H1 (cell line): ENCODE measurements around the gene ADIRF. TPM values are rescaled to one million over a fixed set of nuclear protein-coding genes. Genes with fewer than 3 reads are reported as not detected.

ENCODE experiments used
- CTCF ChIA-PET: fragments of 300-600 bp; sonication (Branson Sonifier 250); formaldehyde crosslinking; loops from one replicate; lab custom pipeline; 2021; ENCODE audit not compliant: partially characterized antibody; lab: Charles Lee
- POLR2A ChIA-PET: fragments of 300-600 bp; sonication (Branson Sonifier 250); formaldehyde crosslinking; loops from one replicate; lab custom pipeline; 2021; ENCODE audit warnings: inconsistent platforms; ENCODE audit not compliant: partially characterized antibody; lab: Charles Lee
- DNase-seq, 2 experiments: peaks; one replicate each; pipeline versions ENCODE4 v3.0.0 to v3.0.0-alpha.2; 2010 to 2022; ENCODE audit warnings: low spot score in 2 of 2, low read depth in 1 of 2, mixed read lengths in 1 of 2
- FAIRE-seq: peaks from 2 replicates; lab custom pipeline; 2011; peaks lifted over from hg19 to GRCh38; lab: Jason Lieb, UNC
- H2AFZ ChIP-seq: 2 replicates; pipeline ENCODE4 v1.8.1; 2012; ENCODE audit warnings: low read length, inconsistent platforms
- H2AK5ac ChIP-seq: 2 replicates; pipeline ENCODE4 v1.6.1; 2013; ENCODE audit warnings: low read depth, low read length
- H2BK120ac ChIP-seq: replicated peaks from 2 replicates; pipeline ENCODE3; 2013; ENCODE audit warnings: low read depth, low read length, inconsistent platforms
- H2BK12ac ChIP-seq: 2 replicates; pipeline ENCODE4 v1.6.1; 2013; ENCODE audit warnings: low read depth, low read length
- H2BK15ac ChIP-seq: 2 replicates; pipeline ENCODE4 v1.6.1; 2013; ENCODE audit warnings: low read length
- H2BK20ac ChIP-seq: 2 replicates; pipeline ENCODE4 v1.6.1; 2013; ENCODE audit warnings: low read length
- H2BK5ac ChIP-seq: 2 replicates; pipeline ENCODE4 v1.6.1; 2013; ENCODE audit warnings: low read depth, low read length
- H3K14ac ChIP-seq: 2 replicates; pipeline ENCODE4 v1.6.1; 2013; ENCODE audit warnings: inconsistent platforms; ENCODE audit not compliant: insufficient read length
- H3K18ac ChIP-seq: 2 replicates; pipeline ENCODE4 v1.6.1; 2013; ENCODE audit warnings: low read length; ENCODE audit errors: extremely low read depth
- H3K23ac ChIP-seq: 2 replicates; pipeline ENCODE4 v1.6.1; 2013; ENCODE audit warnings: inconsistent platforms; ENCODE audit not compliant: insufficient read length
- H3K23me2 ChIP-seq: 2 replicates; pipeline ENCODE4 v1.6.1; 2013; ENCODE audit warnings: low read depth, low read length
- H3K27ac ChIP-seq: 2 replicates; pipeline ENCODE4 v1.6.1; 2011; ENCODE audit warnings: low read depth, low read length, inconsistent platforms
- H3K27me3 ChIP-seq, 4 experiments: replicated peaks in 1 of 4; 1 replicate in 1 of 4; 2 replicates in 3 of 4; pipeline versions ENCODE4 v1.6.1 to v1.8.1; 2011 to 2013; ENCODE audit warnings: low read length in 3 of 4, mild to moderate bottlenecking in 3 of 4, inconsistent platforms in 2 of 4, mixed read lengths in 2 of 4, moderate library complexity in 1 of 4; ENCODE audit not compliant: control insufficient read depth in 3 of 4, insufficient read depth in 3 of 4; ENCODE audit errors: extremely low read depth in 1 of 4
- H3K36me3 ChIP-seq, 4 experiments: 2 replicates each; pipeline versions ENCODE4 v1.6.1 to v1.8.1; 2011 to 2013; ENCODE audit warnings: mild to moderate bottlenecking in 4 of 4, low read length in 3 of 4, moderate library complexity in 2 of 4, control low read depth in 1 of 4, inconsistent platforms in 1 of 4; ENCODE audit not compliant: insufficient read depth in 4 of 4, control insufficient read depth in 2 of 4
- H3K4ac ChIP-seq: replicated peaks from 2 replicates; pipeline ENCODE3; 2013; ENCODE audit warnings: low read length, low read depth, mixed read lengths, inconsistent platforms; ENCODE audit not compliant: insufficient read length
- H3K4me1 ChIP-seq, 4 experiments: replicated peaks in 1 of 4; 1 replicate in 1 of 4; 2 replicates in 3 of 4; pipeline versions ENCODE4 v1.6.1 to v1.8.1; 2011 to 2013; ENCODE audit warnings: low read length in 3 of 4, inconsistent platforms in 2 of 4, mixed read lengths in 1 of 4; ENCODE audit not compliant: insufficient read depth in 4 of 4, control insufficient read depth in 3 of 4
- H3K4me2 ChIP-seq, 2 experiments: 2 replicates each; pipeline versions ENCODE4 v1.6.1 to v1.8.1; 2011 to 2013; ENCODE audit warnings: low read depth in 2 of 2, low read length in 2 of 2, control low read depth in 1 of 2, inconsistent platforms in 1 of 2, mild to moderate bottlenecking in 1 of 2; ENCODE audit not compliant: insufficient read depth in 1 of 2
- H3K4me3 ChIP-seq, 4 experiments: fragments of 200-600, 300-600 bp in 1 of 4; sonication (generic), shearing (Covaris generic), sonication (Bioruptor Twin) in 1 of 4; 2 replicates each; pipeline versions ENCODE4 v1.5.1 to v1.8.1; 2011 to 2016; ENCODE audit warnings: low read length in 4 of 4, low read depth in 3 of 4, control low read depth in 2 of 4, inconsistent platforms in 2 of 4, mild to moderate bottlenecking in 2 of 4, mixed read lengths in 1 of 4, moderate library complexity in 1 of 4; ENCODE audit not compliant: insufficient read depth in 2 of 4; ENCODE audit errors: extremely low read depth in 1 of 4
- H3K56ac ChIP-seq: replicated peaks from 2 replicates; pipeline ENCODE3; 2013; ENCODE audit warnings: low read depth, mild to moderate bottlenecking, mixed read lengths, low read length, inconsistent platforms; ENCODE audit not compliant: insufficient read length
- H3K79me1 ChIP-seq: 2 replicates; pipeline ENCODE4 v1.6.1; 2013; ENCODE audit warnings: low read depth, low read length, control low read depth
- H3K79me2 ChIP-seq, 2 experiments: 2 replicates each; pipeline versions ENCODE4 v1.6.1 to v1.8.1; 2012 to 2013; ENCODE audit warnings: low read length in 2 of 2, mild to moderate bottlenecking in 2 of 2, inconsistent platforms in 1 of 2; ENCODE audit not compliant: insufficient read depth in 2 of 2, control insufficient read depth in 1 of 2
- H3K9ac ChIP-seq, 4 experiments: replicated peaks in 1 of 4; 1 replicate in 1 of 4; 2 replicates in 3 of 4; pipeline versions ENCODE4 v1.6.1 to v1.8.1; 2011 to 2013; ENCODE audit warnings: low read depth in 3 of 4, low read length in 3 of 4, control low read depth in 2 of 4, mild to moderate bottlenecking in 2 of 4, moderate library complexity in 2 of 4, inconsistent platforms in 1 of 4; ENCODE audit errors: extremely low read depth in 1 of 4
- H3K9me3 ChIP-seq, 2 experiments: 2 replicates each; pipeline versions ENCODE4 v1.6.1 to v1.8.1; 2012 to 2013; ENCODE audit warnings: mild to moderate bottlenecking in 2 of 2, moderate library complexity in 2 of 2, control low read depth in 1 of 2, inconsistent platforms in 1 of 2, low read depth in 1 of 2, low read length in 1 of 2, mixed read lengths in 1 of 2; ENCODE audit not compliant: insufficient read depth in 2 of 2
- H4K20me1 ChIP-seq, 2 experiments: replicated peaks in 1 of 2; 2 replicates each; pipeline versions ENCODE3 to v1.8.1; 2011 to 2013; ENCODE audit warnings: inconsistent platforms in 2 of 2, low read length in 2 of 2, mild to moderate bottlenecking in 1 of 2; ENCODE audit not compliant: insufficient read depth in 2 of 2, control insufficient read depth in 1 of 2
- H4K5ac ChIP-seq: 2 replicates; pipeline ENCODE4 v1.6.1; 2013; ENCODE audit warnings: low read length, low read depth, mixed read lengths, inconsistent platforms; ENCODE audit not compliant: insufficient read length
- H4K8ac ChIP-seq: 2 replicates; pipeline ENCODE4 v1.8.0; 2013; ENCODE audit warnings: mild to moderate bottlenecking, moderate library complexity, low read length, inconsistent platforms; ENCODE audit not compliant: insufficient read depth; ENCODE audit errors: extremely low read depth
- H4K91ac ChIP-seq: replicated peaks from 2 replicates; pipeline ENCODE3; 2013; ENCODE audit warnings: low read length, mixed read lengths, inconsistent platforms; ENCODE audit not compliant: insufficient read length
- ATF2 ChIP-seq: IDR thresholded peaks from 2 replicates; pipeline ENCODE4 v1.6.1; 2012; ENCODE audit warnings: low read length, inconsistent platforms
- CHD2 ChIP-seq: IDR thresholded peaks from 2 replicates; pipeline ENCODE4 v1.6.1; 2012; ENCODE audit warnings: low read length, improper control_type of control experiment
- GTF2F1 ChIP-seq: IDR thresholded peaks from 2 replicates; pipeline ENCODE4 v1.6.1; 2012; ENCODE audit warnings: low read depth, low read length, improper control_type of control experiment, borderline replicate concordance
- MAFK ChIP-seq: IDR thresholded peaks from 2 replicates; pipeline ENCODE4 v1.6.1; 2012; ENCODE audit warnings: low read depth, mild to moderate bottlenecking, improper control_type of control experiment, low read length
- NANOG ChIP-seq: IDR thresholded peaks from 2 replicates; pipeline ENCODE4 v1.6.1; 2011; ENCODE audit warnings: low read length, low read depth, mild to moderate bottlenecking, inconsistent platforms; ENCODE audit not compliant: insufficient read depth, poor library complexity, severe bottlenecking
- POLR2A ChIP-seq, 2 experiments: IDR thresholded peaks; 1 replicate in 1 of 2; 2 replicates in 1 of 2; pipeline ENCODE4 v1.6.1; 2011; ENCODE audit warnings: low read depth in 2 of 2, low read length in 2 of 2, mild to moderate bottlenecking in 2 of 2; ENCODE audit errors: control extremely low read depth in 1 of 2
- USF2 ChIP-seq: IDR thresholded peaks from 2 replicates; pipeline ENCODE4 v1.6.1; 2011; ENCODE audit warnings: low read length, improper control_type of control experiment
- WGBS, 2 experiments: shearing (Covaris generic) in 1 of 2; methylation state at CpG; one replicate each; pipeline versions ENCODE4 v1.1.6 to v1.1.7; 2013 to 2015; ENCODE audit warnings: low lambda C conversion rate in 2 of 2, mixed read lengths in 2 of 2, inconsistent platforms in 1 of 2, low coverage in 1 of 2, missing lambda C conversion rate in 1 of 2; ENCODE audit not compliant: insufficient replicate concordance in 2 of 2, insufficient coverage in 1 of 2, insufficient read length in 1 of 2; ENCODE audit errors: extremely low coverage in 1 of 2, missing lambda C conversion rate in 1 of 2; 5-methylcytosine and 5-hydroxymethylcytosine counted together
- polyA plus RNA-seq, 7 experiments: library from polyadenylated mRNA; depleted of rRNA in 3 of 7; stranded (reverse) in 5 of 7; unstranded in 2 of 7; fragments of >200 nt in 5 of 7; fragments of 200-250 nt in 2 of 7; gene quantifications; 1 replicate in 5 of 7; 2 replicates in 1 of 7; 4 replicates in 1 of 7; pipeline versions ENCODE4 v1.2.1 to v1.2.3, GENCODE V29; 2011 to 2013; ENCODE audit warnings: missing spikeins in 2 of 7, mixed read lengths in 2 of 7
- total RNA-seq: library from RNA; stranded (reverse); fragmentation: NEBNext Ultra II Directional; extraction: Animal tissue kit (Norgen Biotek cat#: 25700); gene quantifications from 2 replicates; pipeline ENCODE4 v1.2.1, GENCODE V29; 2021

Gene ADIRF
- total and polyA plus RNA-seq, 2 of the 8 experiments (the other 6 are each of a cell fraction or from before 2014, with no cell fraction given) = not detected

GRCh38 chr10:86936661-86937501 is 31.4 kb upstream of the ADIRF start:
- no peak for FAIRE-seq
- Histone ChIP-seq H3K27ac (no peak overlapping the region), H2BK120ac (no peak overlapping the region), H2BK15ac (no peak overlapping the region), H2AK5ac (no peak overlapping the region), H3K27me3 (0 out of 7 replicates have a peak, but pooled peaks cover 0 to 3% (median 0%) of the 10 kb centered on the region in 4 experiments), H4K20me1 (peaks cover 0 to 1% of the 10 kb centered on the region in 2 experiments), H3K18ac (no peak overlapping the region), H3K79me1 (no peaks in the 10 kb centered on the region), H3K4me2 (no peak overlapping the region), H4K5ac (no peak overlapping the region), H3K79me2 (no peaks in the 10 kb centered on the region), H3K14ac (no peak overlapping the region), H2BK20ac (no peak overlapping the region), H3K23me2 (no peaks in the 10 kb centered on the region), H3K4me1 (no peaks in the 10 kb centered on the region; a peak in 1 of 7 replicates), H3K23ac (no peak overlapping the region), H3K36me3 (peaks cover 0 to 2% (median 0%) of the 10 kb centered on the region in 4 experiments; a peak in 1 of 8 replicates), H3K9ac (no peak overlapping the region), H2BK5ac (no peak overlapping the region), H4K8ac (no peak overlapping the region), H3K4ac (no peak overlapping the region), H2BK12ac (no peak overlapping the region), H3K9me3 (no peaks in the 10 kb centered on the region), H4K91ac (no peak overlapping the region), H2AFZ (no peak overlapping the region), H3K4me3 (no peak overlapping the region), H3K56ac (no peak overlapping the region)
- TF ChIP-seq POLR2A (IDR thresholded peaks at IDR 0.05; ENCODE audit: control extremely low read depth in 1 of 2, low read depth in 2 of 2, low read length in 2 of 2) (no peak), USF2 (no peak), CHD2 (no peak), ATF2 (no peak), NANOG (no peak), MAFK (no peak), GTF2F1 (no peak)
- ChIA-PET CTCF (interaction anchor here (1.3 to 26.4 kb wide), 9 partner anchors 9 to 252 kb away, joined by 3 to 975 read pairs (median 22); partner anchors contain the start of genes ADIRF, MMRN2 and SNCG), POLR2A (interaction anchor here (1.0 to 1.3 kb wide), 2 partner anchors 33 to 105 kb away, joined by 4 read pairs; no protein-coding TSS in a partner anchor)
- DNase-seq = no peak
- 91% methylated on average over 13 of the region's 13 CpGs; no CpG with 5 or more reads in 1 of the 2 experiments for WGBS, 2 experiments
